Measurements from ENCODE around the gene POU4F1.
"Not testable (repeated sequence)": the region's sequence is repeated elsewhere in the genome, so short reads cannot be mapped to it uniquely, and the experiment has no call there.

The POU4F1 gene, protein sequence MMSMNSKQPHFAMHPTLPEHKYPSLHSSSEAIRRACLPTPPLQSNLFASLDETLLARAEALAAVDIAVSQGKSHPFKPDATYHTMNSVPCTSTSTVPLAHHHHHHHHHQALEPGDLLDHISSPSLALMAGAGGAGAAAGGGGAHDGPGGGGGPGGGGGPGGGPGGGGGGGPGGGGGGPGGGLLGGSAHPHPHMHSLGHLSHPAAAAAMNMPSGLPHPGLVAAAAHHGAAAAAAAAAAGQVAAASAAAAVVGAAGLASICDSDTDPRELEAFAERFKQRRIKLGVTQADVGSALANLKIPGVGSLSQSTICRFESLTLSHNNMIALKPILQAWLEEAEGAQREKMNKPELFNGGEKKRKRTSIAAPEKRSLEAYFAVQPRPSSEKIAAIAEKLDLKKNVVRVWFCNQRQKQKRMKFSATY

DNA sequence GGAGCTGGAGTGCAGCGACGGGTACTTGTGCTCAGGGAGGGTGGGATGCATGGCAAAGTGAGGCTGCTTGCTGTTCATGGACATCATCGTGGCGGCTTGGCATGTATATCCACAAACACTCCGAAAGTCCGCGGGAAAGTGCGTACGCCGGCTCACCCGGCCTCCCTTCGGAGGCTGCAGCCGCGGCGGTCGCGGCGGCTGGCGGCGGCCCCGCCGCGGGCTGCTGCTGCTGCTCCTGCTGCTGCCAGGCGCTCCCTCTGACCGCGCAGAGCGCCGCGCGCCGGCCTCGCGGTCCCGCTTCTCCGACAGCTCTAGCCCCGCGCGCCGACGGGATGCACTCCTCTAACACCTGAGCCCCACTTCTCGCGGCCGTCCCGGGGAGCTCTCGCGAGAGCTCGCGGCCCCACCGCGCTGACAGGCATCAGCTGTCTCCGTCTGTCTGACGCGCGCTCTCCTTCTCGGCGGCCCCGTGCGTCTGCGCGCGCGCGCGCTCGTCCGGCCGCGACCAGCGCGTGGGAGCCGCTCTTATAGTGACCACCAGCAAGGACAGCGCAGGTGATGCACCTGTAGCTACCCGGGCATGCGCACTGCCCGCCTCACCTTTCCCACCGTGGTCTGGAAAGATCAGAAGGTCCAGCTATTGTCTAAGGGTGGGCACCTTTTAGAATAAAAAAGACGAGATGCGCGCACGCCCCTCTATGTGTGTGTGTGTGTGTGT is at the start of gene POU4F1:
Gene POU4F1 (minus strand): TSS at position 313 of the 718 bp plus-strand sequence. CDS start 226 bp downstream, at position 87.
- DNase-seq = peak; percentile 34 to 46

DNA sequence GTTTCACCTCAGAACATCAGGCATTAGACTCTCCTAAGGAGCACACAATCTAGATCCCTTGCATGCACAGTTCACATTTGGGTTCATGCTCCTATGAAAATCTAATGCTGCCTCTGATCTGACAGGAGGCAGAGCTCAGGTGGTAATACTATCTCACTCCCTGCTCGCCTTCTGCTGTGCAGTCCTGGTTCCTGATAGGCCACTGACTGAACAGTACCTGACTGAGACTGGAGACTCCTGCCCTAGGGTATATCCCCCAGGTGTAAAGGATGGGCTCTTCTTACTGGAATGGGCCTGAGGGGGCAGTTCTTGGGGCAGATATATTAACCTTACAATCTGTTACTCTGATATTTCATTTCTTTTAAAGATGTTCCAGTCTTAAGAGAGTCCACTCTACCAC is 49.3 kb upstream of the POU4F1 start:
- no peak for DNase-seq

DNA sequence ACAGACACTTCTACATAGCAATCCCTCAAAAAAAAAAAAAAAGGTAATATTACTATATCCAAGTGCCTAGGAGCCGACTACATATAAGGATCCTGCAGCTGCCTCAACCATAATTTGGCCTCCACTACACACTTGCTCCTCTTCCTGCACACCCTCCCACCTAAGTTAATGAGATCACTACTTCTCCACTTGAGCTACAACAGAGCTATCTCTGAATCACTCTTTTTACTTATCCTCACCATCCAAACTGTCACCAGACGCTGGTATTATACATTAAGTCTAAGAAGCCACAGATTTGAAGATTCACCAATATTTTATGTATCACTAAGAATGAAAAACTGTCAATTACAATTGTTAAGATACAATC is 47.3 kb upstream of the POU4F1 start:
- DNase-seq = no peak

DNA sequence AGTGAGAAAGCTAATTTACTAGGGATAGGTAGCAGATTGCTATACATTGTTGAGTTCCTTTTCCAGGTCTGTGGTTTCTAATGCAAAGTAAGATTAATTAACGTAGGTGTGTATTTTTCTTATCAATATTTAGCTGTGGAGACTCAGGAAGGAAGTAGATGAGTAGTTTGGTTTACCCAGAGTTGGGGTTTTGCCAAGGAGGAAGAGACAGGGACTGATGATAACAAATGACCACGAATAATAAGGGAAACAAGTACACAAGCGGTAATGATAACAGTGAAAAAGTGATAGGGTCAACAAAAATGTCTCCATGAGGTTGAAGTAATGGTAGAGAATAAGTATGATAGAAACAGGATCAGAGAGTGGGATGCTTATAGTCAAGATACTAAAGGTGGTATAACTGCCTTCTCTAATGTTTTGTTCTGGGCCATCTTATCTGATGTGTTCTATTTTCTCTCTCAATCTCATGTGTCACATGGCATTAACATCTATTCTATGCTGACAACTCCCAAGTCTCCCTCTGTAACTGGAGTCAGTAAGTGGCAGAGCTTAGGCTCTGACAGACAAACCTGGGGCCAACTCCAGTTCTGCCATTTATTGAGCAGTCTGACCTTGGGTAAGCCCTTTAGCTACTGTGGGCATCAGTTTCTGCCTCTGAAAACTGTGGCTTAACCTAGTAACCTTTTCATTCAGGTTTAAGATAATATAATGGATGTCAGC is 46.8 kb upstream of the POU4F1 start:
- DNase-seq = no peak

DNA sequence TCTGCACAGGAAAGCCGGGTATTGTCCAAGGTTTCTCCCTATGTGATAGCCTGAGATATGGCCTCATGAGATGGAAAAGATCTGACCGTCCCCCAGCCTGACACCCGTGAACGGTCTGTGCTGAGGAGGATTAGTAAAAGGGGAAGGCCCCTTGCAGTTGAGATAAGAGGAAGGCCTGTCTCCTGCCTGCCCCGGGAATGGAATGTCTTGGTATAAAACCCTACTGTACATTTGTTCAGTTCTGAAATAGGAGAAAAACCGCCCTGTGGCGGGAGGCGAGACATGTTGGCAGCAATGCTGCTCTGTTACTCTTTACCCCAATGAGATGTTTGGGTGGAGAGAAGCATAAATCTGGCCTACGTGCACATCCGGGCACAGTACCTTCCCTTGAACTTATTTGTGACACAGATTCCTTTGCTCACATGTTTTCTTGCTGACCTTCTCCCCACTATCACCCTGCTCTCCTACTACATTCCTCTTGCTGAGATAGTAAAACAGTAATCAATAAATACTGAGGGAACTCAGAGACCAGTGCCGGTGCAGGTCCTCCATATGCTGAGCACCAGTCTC is 43.8 kb upstream of the POU4F1 start:
- DNase-seq = not testable (repeated sequence)

DNA sequence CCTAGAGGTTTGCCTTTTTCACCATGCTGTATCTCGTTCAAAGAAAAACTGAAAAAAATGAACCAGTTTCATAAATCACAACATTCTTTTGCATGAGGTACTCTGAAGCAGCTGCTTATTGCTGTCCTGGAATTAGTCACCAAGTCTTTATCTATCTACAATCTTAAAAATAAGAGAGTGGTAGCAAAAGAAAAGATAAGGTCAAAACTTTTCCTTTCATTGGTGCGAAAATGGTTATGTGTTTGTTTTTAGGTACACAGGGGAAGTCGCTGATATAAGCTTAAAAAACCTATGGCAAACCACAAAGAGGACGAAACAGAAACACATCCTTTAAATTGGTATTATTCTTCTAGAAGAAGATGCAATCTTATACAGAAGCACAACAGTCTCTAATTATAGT is 34.9 kb upstream of the POU4F1 start:
- no peak for DNase-seq

DNA sequence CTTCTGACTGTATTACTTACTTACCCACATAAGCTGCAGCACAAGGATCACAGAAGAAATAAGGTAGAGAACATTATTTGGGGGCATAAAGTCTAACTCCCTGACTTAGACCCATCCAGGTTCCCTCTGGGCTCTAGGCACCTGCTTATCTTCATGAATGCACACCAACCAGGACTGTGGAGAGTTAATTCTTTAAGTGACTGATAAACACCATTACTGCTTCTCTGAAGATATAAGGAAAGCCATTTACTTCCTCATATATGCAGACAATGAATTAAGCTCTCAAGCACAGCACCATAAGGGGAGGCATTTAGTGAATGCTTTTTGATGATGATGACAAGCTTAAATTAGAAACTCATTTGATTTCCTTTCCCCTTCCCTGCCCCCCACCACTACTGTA is 33.1 kb upstream of the POU4F1 start:
- DNase-seq = no peak

DNA sequence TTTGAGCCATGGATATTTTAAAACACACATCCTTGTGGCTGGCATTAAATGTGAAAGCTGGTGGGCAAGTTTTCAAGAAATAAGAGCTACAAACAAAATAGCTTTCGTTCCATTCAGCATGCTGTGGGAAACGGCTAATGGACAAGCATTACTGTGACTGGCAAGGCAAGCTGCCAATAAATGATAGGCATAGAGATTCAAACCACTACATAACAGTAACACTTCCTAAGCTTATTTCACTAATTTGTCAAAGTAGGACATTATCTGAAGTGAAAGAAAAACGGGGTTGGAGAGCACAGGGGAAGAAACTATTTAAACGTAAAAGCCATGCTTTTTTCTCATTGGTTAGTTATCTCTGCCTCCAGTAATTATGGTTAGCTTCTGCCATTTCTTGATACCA is 29.6 kb upstream of the POU4F1 start:
- DNase-seq = no peak

DNA sequence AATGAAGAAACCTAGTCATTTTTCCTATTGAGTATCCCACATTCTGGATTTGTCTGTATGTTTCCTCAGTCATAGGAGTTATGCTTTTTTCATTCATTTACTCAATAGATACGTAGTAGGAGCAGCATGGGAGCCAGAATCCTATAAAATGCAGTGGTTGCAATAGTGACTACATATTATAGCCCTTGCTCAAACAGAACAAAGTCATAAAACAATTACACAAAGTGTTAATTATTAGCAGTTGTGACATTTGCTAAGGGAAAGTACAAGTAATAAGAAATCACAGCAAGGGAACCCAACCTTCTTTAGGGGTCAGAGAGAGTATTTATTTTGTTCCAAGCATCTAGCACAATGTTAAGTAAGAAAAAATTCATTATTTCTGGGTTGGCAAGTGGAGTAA is 27.7 kb upstream of the POU4F1 start:
- DNase-seq = no peak

DNA sequence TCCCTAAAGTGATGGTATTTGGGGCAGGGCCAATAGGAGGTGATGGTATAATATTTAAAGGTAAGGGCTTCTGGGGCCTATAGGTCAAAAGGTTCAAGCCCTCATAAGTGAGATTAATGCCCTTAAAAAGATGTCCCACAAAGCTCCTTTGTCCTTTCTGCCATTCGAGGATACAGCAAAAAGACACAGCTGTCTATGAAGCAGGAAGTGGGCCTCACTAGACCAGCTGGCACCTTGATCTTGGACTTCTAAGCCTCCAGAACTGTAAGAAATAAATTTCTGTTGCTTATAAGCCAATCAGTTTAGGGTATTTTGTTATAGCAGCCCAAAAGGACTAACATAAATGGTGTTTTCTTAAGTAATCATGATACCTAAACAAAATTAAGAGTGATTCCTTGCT is 27.2 kb upstream of the POU4F1 start:
- no peak for DNase-seq

DNA sequence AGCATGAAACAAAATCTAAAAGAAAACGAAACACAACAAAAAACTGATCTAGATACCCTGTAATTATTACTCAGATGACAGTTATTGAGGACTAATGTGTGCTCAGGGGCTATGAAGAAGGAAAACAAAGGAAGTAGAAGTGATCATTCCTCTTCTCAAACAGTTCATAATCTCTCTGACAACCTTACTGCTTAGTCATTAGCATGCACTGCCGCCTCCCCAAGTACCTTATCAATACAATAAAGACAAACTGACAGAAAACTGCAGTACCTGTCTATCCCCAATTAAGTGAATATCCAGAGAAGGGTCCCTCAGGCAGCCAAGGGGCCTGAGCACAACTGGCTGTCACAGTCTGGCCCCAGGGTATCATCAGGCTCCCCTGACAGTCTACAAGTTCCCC is 22.0 kb upstream of the POU4F1 start:
- no peak for DNase-seq

DNA sequence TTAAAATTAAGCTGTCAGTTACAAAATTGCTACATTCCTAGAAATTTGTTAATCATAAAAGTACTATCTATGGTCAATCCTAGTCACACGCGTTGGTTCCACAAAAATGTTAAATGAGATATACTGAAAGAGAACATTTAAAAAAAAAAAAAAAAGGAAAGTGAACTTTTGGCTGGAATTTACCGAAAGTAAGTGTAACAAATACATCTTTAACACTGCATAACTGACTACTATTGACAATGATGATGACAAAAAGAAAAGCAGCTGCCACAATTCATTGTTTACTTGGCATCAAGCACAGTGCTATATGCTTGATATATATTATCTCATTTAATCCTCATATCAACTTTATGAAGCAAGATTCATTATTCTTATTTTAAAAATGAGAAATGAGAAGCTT is 19.8 kb upstream of the POU4F1 start:
- no peak for DNase-seq

DNA sequence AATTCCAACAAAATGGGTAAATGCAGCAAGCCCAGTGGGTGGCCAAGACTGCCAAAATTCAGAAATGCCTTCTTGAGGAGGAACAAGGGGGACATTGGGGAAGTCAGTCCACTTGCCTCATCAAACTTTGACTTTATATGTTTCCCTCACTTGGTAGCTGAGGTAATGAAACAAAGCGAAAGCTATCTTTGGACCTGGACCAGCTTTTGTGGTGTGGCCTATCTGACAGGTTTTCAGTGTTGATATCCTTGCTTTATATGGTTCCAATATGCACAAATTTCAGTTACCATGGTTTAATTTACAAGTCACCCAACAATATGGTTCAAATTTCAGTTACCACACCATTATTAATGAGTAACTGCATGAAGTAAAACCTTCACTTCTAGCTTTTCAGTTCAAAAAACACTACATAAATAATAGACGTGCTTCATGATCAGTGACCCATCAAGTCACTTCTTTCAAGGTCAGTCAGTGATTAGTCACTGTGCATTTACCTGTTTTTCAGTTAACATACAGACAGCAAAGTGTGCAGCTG is 17.7 kb upstream of the POU4F1 start:
- DNase-seq = no peak

DNA sequence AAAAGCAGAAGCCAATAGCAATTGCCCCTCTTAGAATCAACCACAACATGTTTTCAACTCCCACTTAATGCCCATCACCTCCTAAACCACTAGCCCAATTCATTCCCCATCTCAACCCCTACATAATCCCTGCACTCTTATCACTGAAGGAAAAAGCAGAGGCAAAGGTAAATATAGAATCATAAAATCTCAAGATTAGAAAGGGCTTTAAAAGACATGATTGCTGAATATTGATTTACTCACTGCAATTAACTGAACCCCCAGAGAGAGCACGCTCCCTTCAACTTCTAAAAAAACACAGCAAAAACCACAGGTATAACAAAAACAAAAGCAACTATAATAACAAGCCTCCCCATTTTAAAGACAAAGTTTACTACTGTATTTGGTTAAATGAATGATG is 15.1 kb upstream of the POU4F1 start:
- DNase-seq = no peak

DNA sequence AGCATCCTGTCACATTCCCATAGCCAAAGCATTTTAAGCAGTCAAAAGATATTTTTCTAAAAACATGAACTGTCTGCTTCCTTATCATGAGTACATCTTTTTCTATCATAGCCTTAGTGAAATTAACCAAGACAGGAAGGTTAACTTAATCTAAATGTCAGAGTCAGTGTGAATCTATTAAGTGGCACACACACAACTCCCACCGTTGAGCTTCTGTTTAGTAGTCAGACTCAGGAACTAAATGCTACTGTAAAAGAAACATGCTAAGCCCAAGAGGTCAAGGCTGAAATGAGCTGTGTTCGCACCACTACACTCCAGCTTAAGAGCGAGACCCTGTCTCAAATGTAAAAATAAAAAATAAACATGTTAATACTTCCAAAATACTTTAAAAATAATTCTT is 7.7 kb upstream of the POU4F1 start:
- DNase-seq = no peak

DNA sequence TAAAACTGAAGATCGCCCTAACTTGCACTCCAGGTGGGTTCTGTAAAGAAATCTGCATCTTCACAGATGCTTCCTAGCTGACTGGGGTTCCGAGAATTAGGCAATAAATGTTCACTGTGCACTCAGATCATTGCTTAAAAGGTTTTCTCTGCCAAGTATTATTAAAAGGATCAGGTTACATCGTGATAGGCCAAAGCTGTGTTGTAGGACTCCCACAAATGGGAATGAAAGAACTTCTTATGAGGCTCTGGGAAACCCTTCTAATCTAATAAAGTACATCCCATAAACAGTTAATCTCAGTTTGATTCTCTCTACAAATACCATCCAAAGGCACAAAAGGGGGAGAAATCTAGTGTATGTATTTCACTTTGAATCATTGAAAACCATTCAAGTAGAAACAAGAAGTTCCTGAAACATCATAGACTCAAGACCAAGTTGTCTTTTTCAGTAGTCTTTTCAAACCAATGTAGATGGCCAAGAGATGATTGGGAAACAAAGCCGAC is 7.1 kb upstream of the POU4F1 start:
- DNase-seq = no peak

DNA sequence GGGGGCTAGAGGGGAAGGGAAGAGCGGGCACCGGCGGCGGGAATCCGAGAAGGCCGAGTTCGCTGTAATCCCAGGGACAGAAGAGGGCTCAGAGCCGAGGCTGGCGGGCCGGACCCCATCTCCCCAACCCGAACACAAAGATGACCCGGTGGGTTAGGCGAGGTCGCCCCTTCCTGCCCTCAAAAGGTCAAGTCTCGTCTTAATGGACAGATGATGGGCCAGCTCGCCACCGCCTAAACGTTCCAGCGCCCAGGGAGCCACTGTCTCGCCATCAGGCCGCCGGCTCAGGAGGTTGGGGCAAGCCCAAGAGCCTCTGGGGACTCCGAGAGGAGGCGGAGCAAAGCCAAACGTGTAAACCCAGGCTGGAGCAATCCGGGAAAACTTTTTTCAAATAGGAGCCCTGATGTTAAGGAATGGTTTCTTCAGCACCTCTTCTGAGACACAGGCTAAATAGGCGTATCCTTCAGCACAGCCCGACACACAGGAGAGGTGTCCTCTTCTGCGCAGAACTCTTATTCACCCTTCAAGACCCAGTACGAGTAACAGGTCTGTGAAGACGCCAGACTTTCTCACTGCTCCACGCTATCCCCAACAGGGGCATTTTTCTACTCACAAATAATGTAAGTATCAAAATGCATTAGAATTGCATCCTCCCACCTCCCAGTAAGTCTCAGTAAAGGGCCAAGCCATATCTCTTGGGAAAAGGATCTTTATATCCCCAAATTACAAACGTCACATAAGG is 6.3 kb upstream of the POU4F1 start:
- no peak for DNase-seq

DNA sequence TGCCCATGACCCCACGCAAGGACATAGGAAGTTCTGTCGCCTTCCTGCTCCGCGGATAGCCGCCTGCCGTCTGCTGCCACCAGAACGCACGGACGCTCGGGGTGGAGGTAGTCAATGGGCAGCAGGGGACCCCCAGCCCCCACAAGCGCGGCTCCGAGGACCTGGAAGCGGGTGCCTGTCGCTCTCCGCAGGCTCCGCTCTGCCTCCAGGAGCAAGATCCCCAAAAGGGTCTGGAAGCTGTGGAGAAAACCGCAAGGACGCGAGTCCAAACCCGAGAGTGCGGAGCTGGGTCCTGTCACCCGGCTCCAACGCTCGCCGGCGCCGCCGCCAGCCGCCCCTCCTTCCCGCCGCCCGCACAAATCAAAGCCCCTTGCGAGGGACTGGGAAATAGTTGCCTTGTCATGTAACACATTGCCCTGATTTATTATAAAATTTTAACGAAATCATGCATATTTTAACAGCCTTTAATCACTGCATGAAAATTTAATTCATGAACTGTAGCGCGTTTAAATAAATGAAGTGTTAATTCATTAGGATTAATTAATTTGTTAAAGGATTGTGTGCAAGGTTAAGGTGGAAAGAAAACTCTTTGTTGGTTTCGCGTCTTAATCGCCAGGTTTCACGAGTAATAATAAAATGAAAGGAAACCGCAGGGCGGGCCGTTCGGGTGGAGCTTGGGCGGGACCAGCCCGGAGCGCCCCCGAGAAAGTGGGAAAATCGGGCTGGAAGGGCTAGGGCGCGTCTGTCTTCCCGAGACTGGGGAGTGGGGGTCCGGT is 5.5 kb upstream of the POU4F1 start:
- DNase-seq = no peak

DNA sequence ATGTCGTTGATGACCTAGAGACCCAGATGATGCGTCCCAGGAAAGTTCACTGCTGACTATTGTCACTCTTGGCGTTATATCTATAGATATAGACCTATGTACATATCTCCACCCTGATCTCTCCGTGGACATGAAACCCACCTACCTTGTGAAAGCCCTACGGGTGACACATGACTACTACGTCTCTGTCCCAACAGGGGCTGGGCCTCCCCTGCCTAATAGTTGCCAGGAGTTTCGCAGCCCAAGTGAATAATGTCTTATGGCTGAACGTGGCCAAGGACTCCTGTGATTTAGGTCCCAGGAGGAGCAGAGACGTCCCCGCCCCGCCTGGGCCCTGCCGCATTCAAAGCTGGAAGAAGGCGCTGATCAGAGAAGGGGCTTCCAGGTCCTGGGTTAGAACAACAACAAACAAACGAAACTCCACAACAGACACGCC is 4.9 kb upstream of the POU4F1 start:
- no peak for DNase-seq

DNA sequence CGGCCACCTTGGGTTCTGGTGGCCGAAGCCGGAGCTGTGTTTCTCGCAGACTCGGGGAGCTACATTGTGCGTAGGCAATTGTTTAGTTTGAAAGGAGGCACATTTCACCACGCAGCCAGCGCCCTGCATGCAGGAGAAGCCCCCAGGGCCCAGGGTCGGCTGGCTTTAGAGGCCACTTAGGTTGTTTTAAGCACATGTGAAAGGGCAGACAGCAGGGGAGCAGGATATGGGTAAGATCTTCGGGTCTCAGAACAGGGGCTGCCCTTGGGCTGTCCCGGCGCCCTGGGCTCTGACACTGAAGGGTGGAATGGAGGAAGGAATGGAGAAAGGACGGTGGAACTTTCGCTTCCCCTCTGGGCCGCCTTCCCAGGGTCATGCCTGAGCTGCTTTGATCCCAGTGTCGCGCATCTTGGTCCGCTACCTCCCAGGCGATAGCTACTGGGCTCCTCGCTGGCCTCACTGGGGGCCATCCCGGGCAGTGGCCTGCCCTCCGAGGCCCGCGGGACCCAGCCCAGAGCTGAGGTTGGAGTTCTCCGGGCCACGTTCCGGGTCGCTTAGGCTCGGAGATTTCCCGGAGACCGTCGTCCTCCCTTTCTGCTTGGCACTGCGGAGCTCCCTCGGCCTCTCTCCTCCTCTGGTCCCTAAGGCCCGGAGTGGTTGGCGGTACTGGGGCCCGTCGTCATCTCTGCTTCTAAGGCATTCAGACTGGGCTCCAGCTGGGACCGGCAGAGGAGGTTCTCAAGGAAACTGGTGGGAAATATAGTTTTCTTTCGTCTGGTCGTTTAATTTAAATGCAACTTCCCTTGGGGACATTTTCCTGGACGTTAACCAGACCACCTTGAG is 4.3 kb upstream of the POU4F1 start:
- no peak for DNase-seq
